HG03439 (cell line): Measurements from ENCODE around the gene GRAMD2A.

Experiments used
- ATAC-seq: cut with Tn5 transposase; IDR thresholded peaks from one replicate; pipeline ENCODE4 v1.9.1; 2021; ENCODE audit warnings: mild to moderate bottlenecking, moderate library complexity; ENCODE audit not compliant: unreplicated experiment

GRAMD2A gene

DNA sequence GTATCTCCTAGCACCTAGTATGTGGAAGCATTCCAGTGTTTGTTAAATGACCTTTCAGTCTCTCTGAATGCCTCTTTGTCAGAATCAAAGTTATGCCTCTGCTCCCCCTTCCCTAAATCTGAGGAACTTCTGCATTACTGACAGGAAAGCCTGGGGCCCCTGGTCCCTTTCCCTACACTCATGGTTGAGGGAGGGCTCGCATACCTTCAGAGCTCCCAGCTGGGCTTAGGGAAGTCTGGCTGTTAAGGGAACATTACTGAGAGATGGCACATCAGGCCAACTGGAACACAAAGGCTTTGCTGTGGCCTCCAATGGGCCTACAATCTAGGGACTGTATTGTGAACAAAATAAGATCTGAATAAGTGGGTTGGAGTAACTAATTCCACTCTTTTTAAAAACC, 23.1 kb upstream of the GRAMD2A start:
- ATAC-seq = no peak

DNA sequence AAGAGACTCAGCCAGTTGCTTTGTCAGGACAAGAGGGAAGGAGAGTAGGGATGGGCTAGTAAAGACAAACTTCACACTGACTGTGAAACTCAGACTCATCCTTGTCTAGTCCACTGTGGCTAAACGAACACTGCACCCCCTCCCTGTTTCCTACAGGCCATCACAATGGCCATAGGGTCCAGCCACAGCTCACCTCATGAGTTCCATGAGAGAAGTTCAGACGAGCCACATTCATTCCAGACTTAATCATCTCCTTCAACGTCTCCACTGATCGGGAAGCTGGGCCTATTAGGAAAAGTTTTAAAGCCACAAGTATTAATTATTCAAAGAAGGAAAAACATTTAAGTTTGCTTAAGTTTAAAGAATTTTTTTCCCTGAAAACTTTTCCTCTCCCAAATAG, 19.6 kb upstream of the GRAMD2A start:
- no peak for ATAC-seq

DNA sequence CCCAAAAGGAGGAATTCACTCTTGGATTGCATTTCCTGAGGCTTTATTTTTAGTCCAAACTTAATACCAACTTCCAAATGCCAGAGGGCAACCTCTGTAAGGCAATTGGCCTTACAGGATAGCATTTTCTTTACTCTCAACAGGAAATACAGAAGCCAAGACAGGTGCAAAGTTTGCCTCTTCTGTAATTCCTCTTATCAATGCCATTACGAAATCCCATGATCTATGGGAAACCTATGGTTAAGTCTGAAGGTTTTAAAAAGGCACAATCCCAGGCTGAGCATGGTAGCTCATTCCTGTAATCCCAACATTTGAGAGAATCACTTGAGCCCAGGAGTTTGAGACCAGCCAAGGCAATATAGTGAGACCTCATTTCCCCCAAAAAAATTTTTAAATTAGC, 18.5 kb upstream of the GRAMD2A start:
- no peak for ATAC-seq

DNA sequence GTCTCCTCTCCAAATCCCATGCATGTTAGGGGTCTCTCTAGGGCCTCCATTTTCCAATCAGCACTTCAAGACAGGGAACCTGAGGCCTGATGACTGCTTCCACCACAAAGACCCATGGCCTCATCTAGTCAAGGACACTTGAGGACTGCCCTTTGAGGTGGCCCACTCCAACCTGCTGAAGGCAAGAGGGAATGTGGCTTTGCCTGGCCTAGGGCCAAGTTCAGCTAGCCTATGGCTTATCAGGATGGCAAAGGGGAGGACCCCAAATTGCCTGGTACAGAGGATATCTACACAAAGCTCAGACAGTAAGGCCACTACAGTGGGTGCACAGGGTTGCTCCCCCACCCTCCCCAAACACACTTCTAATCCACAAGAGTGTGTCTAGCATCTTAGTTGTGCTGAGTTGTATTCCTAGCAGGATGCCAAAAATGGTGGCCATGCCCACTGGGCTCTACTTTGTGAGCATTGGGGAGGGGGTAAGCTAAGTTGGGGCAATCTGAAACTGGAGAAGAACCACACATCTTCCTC, 10.0 kb upstream of the GRAMD2A start:
- ATAC-seq = no peak

DNA sequence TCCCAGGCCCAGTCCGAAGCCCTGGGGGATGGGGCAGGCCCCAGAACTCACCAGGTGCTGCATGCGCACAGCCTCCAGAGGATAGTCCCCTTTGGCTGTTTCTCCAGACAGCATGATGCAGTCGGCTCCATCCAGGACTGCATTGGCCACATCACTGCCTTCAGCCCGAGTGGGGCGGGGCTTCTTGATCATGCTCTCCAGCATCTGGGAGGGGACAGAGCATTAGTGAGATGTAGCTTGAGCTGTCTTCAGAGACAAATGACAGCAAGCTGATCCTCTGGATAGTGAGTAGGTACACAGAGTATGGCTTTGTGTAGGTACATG, 9.1 kb upstream of the GRAMD2A start:
- ATAC-seq = no peak

DNA sequence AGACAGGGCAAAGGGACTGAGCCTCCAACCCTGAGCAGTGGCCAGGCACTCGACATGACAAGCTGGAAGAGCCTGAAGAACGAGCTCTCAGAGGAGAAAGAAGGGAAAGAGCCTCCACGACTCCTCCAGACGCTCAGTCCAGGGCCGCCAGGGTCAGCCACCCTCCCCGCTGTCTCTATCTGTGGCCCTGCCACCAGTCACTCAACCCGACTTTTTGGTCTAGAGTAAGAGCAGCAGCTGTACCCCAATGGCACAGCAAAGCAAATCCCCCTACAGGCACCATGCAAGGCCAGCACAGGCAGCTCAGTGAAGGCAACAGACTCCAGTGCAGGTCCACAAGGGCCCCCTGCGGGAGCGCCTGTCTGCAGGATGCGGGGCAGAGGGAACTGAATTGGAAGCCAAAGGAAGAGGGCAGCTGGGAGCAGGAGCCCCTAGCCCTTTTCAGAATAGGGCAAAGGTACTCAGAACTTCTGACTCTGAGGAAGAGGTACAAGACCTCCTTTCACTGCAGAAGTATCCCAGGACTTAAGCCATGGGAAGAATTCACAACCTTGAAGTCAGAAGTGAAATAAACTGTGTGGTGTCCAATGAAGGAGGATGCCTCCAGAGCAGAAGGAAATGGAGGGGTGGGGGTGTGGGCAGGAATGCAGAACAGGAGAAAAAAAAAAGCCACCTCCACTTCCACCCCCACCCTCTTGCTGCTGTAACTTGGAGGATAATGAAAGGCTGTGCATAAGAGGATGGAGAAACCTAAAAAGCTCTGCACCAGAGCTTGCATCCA, 8.5 kb upstream of the GRAMD2A start:
- ATAC-seq = no peak

DNA sequence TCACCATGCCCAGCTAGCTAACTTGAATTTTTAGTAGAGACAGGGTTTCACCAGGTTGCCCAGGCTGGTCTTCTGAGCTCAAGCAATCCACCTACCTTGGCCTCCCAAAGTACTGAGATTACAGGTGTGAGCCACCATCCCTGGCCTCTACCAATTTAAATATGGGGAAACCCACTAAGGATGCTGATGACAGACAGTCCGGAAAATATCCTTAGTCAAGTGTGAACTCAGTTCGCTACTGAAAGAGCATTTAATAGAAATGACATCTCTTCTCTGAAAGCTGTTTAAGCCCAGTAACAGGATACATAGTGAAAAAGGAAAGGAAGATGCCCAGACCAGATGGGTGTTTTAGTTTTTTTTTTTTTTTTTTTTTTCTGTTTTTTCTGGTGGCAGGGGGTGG, 7.7 kb upstream of the GRAMD2A start:
- no peak for ATAC-seq

DNA sequence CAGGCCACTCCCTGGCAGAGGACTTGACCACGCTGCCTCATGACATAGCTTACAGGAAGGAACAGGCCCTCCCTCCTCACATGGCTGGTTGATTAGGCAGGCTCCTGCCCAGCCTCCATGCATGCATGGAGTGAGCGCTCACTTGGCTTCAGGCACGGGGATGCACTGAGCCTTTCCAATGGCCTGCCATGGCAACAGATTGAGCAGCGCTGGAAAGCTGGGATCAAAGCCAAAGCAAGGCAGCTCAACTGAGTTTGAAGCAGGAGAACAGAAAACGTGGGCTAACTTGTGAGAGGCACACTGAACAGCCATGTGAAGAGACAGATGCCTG, 5.9 kb upstream of the GRAMD2A start:
- no peak for ATAC-seq

DNA sequence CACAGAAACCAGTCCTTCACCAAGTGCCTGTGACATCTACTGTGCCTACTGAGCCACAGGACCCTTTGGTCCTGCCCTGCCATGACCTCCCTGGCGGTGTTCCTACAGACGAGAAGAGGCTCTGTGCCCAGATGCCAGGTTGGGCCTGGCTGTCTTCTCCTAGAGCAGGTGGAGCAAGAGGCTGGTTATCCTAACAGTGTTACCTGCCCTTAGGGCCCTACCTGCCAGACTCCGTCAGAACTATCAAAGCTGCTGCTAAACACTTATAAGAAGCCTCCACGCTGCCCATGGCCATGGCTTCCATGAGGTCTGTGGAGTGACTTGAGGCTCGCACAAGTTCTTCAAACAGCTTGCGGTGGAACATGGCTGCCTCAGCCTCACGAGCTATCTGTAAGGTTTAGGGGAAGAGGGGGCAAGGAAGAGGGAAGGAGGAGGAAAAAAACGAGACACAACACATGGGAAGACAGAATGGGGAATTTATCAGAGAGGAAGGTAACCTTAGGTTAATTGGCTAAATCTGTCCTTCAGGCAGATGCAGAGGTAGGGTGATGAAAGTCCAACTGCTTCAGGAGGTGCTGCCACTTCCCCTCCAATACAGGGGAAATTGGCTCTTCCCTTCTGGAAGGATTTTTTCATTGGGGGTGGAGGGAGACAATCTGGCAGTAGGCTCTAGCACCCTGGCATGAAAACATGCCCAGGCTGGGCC, 5.4 kb upstream of the GRAMD2A start:
- no peak for ATAC-seq

DNA sequence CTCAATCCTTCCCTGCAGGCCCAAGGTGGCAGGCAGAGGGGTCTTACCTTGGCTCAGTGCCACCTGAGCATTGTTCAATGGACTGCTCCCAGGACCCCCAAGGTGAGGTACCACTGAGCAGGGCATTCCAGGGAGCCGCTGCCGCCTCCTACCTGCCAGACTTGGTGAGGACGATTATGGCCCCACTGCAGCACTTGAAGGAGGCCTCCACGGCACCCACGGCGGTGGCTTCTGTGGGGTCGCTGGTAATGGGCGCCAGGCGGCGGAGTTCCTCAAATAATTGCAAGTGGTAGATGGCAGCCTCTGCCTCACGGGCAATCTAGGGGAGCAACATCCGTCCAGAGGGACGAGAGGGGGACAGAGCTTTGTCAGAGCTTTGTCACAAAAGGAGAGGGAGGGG, 4.7 kb upstream of the GRAMD2A start:
- no peak for ATAC-seq

DNA sequence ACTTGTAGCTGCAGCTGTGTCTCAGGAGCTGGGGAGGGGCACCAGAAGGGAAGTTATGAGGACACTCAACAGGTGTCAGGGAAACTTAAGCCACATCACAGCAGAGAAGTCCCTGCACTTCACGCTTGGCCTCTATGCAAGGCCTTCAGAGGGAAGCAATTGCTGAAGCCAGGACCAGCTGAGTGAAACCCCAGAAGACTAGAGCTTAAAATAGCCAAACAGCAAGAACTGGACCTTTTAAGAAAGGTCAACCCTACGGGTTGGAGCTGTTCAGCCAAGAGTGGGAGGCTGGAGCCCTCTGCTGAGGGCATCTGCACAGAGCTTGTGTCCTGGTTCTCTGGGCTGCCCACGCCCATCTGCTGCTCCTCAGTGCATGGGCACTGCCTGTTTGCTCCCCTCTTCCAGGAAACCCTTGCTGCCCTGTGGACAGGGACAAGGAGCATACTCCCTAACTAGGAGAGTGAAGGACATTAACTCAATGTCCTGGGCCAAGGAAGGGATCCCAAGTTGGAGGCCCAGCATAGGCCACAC, 3.9 kb upstream of the GRAMD2A start:
- ATAC-seq = no peak

DNA sequence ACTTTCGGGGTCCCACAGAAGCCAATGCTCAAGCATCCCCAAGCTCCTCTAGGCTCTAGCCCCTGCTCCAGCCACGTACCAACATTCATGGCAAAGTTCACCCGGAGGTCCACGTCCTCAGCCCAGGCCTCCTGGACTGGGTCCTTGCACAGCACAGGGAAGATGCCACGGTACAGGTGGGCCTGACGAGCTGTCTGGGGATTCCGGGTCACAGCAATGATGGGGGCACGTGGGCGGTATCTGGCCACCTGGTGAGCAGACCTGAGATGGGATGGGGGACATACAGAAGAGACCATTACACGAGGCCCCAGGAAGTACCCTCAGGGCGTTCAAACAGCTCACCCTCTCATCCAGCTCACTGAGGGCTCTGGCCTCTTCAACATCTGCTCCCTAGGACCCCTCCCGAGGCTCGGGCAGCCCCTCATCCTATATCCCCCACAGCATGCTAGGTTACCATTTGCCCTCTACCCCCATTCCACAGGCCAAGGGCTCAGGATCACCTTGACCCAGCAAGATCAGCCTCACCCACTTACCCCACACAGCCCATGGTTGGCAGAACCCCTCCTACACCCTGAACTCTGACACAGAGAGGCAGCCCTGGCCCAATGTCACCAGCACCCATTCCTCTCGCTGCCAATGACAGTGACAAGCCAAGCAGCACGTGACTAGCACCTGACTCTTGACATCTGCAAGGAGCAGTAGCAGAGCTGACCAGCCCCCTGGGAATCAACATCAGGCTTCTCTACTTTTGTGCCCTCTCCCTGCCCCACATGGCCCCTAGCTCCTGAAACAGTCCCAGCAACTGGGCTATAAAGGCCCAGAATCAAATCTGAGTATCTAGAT, 3.0 kb upstream of the GRAMD2A start:
- no peak for ATAC-seq

DNA sequence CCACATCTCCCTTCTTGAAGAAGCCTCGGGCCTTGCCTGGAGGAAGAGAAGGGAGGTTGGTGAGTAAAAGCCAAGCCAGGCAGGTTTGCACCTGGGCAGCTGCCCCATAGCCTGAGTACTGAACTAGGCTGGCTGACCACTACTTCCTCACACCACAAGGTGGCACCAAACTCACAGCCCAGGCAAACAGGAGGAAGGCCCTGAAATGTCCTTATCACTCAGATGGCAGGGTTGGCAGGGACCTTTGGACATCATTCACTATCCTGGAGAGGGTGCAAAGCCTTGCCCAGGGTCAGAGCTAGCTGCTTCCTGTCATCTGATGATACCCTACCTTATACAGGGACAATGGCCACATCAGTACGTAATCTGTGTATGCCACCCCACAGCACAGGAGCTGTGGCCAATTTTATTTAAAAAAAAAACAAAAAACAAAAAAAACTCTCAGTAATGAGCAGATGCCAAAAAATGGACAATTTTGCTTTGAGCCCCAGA, 2.2 kb upstream of the GRAMD2A start:
- no peak for ATAC-seq

DNA sequence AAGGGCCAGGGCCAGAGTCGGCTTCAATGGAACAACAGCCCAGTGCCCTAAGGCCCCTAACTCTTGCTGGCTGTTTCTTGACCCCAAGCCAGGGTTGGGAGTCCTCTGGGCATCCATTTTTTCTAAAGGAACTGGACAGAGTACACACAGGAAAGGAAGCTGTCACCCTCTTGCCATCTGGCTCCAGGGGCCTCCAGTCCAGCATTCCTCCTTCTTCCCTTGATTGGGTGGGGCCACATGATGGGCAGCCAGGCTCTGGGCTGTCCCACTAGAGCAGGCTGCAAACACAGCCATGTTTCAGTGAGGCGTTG, 1.6 kb upstream of the GRAMD2A start:
- ATAC-seq = no peak

DNA sequence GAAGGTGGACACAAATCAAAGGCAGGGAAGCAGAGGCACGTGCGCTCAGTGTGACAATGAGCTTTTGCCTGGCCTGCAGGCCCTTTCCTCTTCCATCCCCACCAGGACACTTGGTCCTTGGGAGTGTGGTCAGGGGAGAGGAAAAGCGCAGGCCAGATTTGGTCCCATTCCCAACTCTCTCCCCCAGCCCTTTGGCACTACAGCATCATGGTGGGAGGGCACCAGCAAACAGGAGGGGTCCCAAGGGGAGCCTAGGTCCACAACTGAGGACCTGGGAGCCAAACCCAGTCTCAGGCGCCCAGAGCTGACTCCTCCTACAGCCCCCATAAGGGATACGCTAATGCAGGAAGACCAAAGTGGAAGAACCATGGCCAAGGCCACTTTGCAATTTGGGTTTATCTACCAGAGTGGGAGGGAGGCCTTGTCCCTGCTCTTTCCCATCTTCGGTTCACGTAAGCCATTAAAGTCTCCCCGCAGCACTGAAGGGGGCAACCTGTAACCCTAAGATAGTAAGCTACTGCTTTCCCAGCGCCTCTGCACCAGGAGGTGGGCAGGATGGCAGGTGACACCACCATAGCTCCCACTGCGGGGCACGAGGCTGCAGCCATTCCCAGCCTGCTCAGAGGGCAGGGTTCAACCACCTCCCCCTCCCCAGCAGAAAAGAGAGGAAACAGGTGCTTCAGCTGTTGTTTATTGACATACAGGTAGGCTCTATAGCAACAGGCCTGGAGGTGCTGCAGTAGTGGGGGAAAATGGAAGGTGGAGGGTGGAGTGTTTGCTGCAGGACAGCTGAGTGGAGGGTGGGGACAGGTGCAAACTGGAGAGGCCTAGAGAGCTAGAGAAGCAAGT, 993 bp upstream of the GRAMD2A start:
- no peak for ATAC-seq

DNA sequence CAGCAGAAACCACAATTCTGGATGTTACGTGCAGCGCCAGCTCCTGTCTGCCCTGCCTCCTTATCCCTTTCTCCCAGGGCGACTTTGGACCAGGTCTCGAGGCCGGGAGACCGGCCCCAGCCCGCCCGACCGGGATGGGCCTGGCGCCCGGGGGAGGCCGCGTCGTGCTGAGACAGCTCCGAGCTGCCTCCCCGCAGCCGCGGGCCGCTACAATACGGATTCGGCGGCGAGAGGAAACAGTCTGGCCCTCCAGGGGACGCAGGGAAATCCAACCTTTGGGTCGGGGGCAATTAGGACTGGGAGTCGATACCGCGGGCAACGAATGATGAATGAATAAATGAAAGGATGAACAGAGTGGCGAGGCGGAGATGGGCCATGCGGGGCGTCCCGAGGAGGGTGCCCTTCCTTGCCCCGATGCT, 537 bp downstream of the GRAMD2A start:
- no peak for ATAC-seq

DNA sequence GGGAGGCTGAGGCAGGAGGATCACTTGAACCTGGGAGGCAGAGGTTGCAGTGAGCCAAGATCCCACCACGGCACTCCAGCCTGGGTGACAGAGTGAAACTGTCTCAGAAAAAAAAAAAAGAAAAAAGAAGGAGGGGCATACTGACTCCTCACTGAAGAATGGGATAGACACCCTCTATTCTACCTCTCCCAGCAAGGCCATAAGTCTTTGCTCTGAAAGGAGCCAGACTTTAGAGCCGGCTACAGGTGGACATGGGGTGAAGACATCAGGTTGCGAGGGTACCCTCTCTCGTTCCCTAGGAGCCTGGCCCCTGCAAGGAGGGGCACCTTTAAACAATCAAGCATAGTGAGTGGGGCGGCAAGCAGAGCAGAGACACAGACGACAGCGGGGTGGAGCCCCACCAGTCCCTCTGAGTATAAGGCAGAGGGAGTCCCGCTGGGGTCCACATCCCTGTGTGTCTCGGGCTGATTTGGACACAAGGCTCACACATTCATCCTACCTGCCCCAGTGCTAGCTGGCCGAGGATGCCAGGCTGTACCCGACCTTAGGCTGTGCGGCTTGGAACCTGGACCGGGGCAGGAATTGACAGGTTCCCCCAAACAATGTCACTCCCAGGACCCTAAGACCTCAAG, 1.1 kb downstream of the GRAMD2A start:
- ATAC-seq = no peak

DNA sequence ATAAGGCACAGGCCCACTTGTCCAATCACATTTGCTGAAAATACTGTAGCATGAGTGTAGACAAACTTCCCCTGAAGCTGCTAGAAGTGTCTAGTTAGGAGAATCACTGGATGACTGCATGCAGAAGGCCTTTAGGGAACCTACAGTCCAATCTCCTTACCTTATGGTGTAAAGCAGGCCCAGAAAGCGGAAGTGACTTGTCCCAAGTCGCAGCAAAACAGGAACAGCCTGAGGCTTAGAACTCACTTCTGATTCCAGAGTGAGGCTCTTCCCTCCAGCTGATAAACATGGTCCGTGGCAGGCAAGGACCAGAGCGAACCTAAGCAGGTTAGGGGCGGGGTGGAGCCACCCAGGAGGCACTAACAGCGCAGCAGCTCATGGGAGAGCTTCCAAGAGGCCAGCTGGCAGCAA, 2.5 kb downstream of the GRAMD2A start:
- ATAC-seq = no peak

DNA sequence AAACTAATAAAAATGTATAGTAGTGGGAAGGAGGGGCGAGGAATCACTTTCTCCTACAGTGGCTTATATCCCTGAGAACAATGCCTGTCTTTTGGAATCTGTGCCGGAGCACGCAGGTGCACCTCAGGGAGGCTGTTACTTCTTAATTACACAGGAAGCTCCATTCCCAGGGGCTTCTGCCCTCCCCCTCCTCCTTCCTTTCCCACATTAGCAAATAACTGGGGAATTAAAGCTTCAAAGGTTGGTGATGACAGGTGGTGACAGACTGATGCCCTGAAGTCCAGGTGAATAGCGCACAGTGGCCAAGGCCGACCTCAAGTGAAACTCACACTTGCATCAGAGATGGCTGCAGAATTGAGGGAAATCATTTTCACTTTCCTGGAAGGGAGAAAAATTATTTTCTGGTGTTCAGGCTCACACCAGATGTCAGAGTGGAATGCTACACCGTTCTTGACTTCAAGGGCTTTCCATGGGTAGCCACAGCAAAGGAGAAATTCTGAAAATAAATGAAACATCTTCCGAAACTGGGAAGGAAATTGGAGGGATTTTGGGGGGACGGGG, 3.7 kb downstream of the GRAMD2A start:
- no peak for ATAC-seq

DNA sequence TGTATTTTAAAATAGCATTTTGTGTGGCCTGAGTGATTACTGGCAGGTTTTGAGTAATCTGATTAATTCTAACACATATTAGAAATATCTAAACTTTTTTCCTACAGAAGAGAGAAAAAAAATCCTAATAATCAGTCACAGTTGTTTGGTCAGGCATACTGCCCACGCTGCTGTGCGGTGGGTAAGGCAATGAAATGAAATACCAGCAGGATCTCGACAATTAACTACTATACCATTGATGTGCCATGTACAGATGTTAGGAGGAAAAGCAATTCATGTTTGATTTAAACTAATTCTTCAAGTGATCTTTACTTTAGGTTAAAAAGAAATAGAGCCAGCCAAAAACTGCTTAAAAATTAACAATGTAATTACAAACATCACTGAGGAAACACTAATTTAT, 5.2 kb downstream of the GRAMD2A start:
- no peak for ATAC-seq
